Activated T-helper 9 cell treated with anti-CD3 and anti-CD28 coated beads, Interleukin-2, amount 50 U/mL, for 16 hours (primary cell): ENCODE measurements around the gene KIAA1217.
"Not testable (repeated sequence)": the region's sequence is repeated elsewhere in the genome, so short reads cannot be mapped to it uniquely, and the experiment has no call there.

Source experiments
- DNase-seq: peaks from one replicate; pipeline ENCODE4 v3.0.0-alpha.2; 2020; ENCODE audit warnings: low read depth

Gene KIAA1217

GRCh38 chr10:24442234-24442633, 233.3 kb downstream of the KIAA1217 start:
- DNase-seq = no peak

- not testable (repeated sequence) for DNase-seq
Measured at GRCh38 chr10:24442641-24443174, 233.8 kb downstream of the KIAA1217 start.

GRCh38 chr10:24444337-24444736, 235.4 kb downstream of the KIAA1217 start:
- no peak for DNase-seq

- not testable (repeated sequence) for DNase-seq
Measured at GRCh38 chr10:24445958-24446357, 237.0 kb downstream of the KIAA1217 start.

GRCh38 chr10:24446739-24447138, 237.8 kb downstream of the KIAA1217 start:
- no peak for DNase-seq

GRCh38 chr10:24448351-24448999, 239.5 kb downstream of the KIAA1217 start:
- no peak for DNase-seq

GRCh38 chr10:24449321-24449740, 240.4 kb downstream of the KIAA1217 start:
- DNase-seq = no peak

GRCh38 chr10:24449769-24450310, 240.9 kb downstream of the KIAA1217 start:
- DNase-seq = no peak

GRCh38 chr10:24451325-24451820, 242.4 kb downstream of the KIAA1217 start:
- DNase-seq = no peak

- DNase-seq = no peak
Measured at GRCh38 chr10:24452030-24452429, 243.1 kb downstream of the KIAA1217 start.

- DNase-seq = no peak
Measured at GRCh38 chr10:24453404-24453830, 244.5 kb downstream of the KIAA1217 start.

- DNase-seq = no peak
Measured at GRCh38 chr10:24453973-24454372, 245.0 kb downstream of the KIAA1217 start.

GRCh38 chr10:24455447-24455846, 246.5 kb downstream of the KIAA1217 start:
- no peak for DNase-seq

GRCh38 chr10:24456322-24456721, 247.4 kb downstream of the KIAA1217 start:
- no peak for DNase-seq

GRCh38 chr10:24457661-24458318, 248.9 kb downstream of the KIAA1217 start:
- no peak for DNase-seq

GRCh38 chr10:24459836-24460235, 250.9 kb downstream of the KIAA1217 start:
- DNase-seq = no peak

- DNase-seq = no peak
Measured at GRCh38 chr10:24462291-24462813, 253.4 kb downstream of the KIAA1217 start.

- DNase-seq = no peak
Measured at GRCh38 chr10:24462889-24463552, 254.1 kb downstream of the KIAA1217 start.

- no peak for DNase-seq
Measured at GRCh38 chr10:24463611-24464426, 254.9 kb downstream of the KIAA1217 start.

GRCh38 chr10:24465124-24465874, 256.4 kb downstream of the KIAA1217 start:
- DNase-seq = no peak
